Neural crest cell (in vitro differentiated cells): ENCODE data around the gene EXD3. TPM values are rescaled to one million over a fixed set of nuclear protein-coding genes. Genes with fewer than 3 reads are reported as not detected.

Experiments used
- DNase-seq: peaks from one replicate; pipeline ENCODE4 v3.0.0; 2021; ENCODE audit warnings: low read depth, mixed read lengths, low spot score
- H3K27ac Mint-ChIP-seq: one replicate; pipeline ENCODE4 v1.8.0; 2021; ENCODE audit warnings: mild to moderate bottlenecking, mixed read lengths; ENCODE audit not compliant: unreplicated experiment
- H3K27me3 Mint-ChIP-seq: 2 replicates; pipeline ENCODE4 v1.8.0; 2021; ENCODE audit warnings: low read depth, mild to moderate bottlenecking, mixed read lengths
- H3K36me3 Mint-ChIP-seq: 2 replicates; pipeline ENCODE4 v1.8.0; 2021; ENCODE audit warnings: low read depth, mild to moderate bottlenecking, mixed read lengths
- H3K4me1 Mint-ChIP-seq: 2 replicates; pipeline ENCODE4 v1.8.0; 2021; ENCODE audit warnings: mixed read lengths
- H3K4me3 Mint-ChIP-seq: one replicate; pipeline ENCODE4 v1.8.0; 2021; ENCODE audit warnings: mild to moderate bottlenecking, mixed read lengths
- H3K9me3 Mint-ChIP-seq: 2 replicates; pipeline ENCODE4 v1.8.0; 2021; ENCODE audit warnings: mixed read lengths
- CTCF ChIP-seq: fragments of 200-600 bp; sonication (generic); conservative IDR thresholded peaks from 2 replicates; pipeline ENCODE4 v1.5.0; 2021; ENCODE audit warnings: antibody characterized with exemption, mild to moderate bottlenecking
- total RNA-seq: library from RNA; stranded (reverse); gene quantifications from 2 replicates; pipeline ENCODE4 v1.2.1, GENCODE V29; 2021

Gene EXD3
- total RNA-seq, 1 donor from 2014 or later = 15.1 TPM

- no peaks in the 10 kb centered on the region for H3K9me3 Mint-ChIP-seq
- peaks cover 18% of the 10 kb centered on the region for H3K27me3 Mint-ChIP-seq
- H3K36me3 Mint-ChIP-seq = peaks cover 4% of the 10 kb centered on the region
- H3K4me1 Mint-ChIP-seq = peaks cover 37% of the 10 kb centered on the region
- DNase-seq = no peak
- no peak for TF ChIP-seq CTCF
- no peak overlapping the region for H3K27ac Mint-ChIP-seq
- H3K4me3 Mint-ChIP-seq = peak overlapping the region; percentile 64
These were observed 119.0 kb downstream of the EXD3 start for GRCh38 chr9:137303893-137304382.

- Mint-ChIP-seq H3K27me3 (peaks cover 20% of the 10 kb centered on the region), H3K9me3 (no peaks in the 10 kb centered on the region), H3K4me1 (peaks cover 40% of the 10 kb centered on the region), H3K4me3 (peak overlapping the region; percentile 64), H3K36me3 (peaks cover 4% of the 10 kb centered on the region), H3K27ac (peak overlapping the region; percentile 43)
- DNase-seq = no peak
- TF ChIP-seq CTCF = no peak
These were observed 119.6 kb downstream of the EXD3 start for GRCh38 chr9:137303151-137303892.

- peak; percentile 73 for DNase-seq
- H3K27me3 Mint-ChIP-seq = peaks cover 20% of the 10 kb centered on the region
- no peaks in the 10 kb centered on the region for H3K9me3 Mint-ChIP-seq
- H3K4me1 Mint-ChIP-seq = peaks cover 40% of the 10 kb centered on the region
- H3K4me3 Mint-ChIP-seq = peak overlapping the region; percentile 64
- H3K36me3 Mint-ChIP-seq = peaks cover 4% of the 10 kb centered on the region
- TF ChIP-seq CTCF = peak; percentile 79
- no peak overlapping the region for H3K27ac Mint-ChIP-seq
These were observed 120.4 kb downstream of the EXD3 start for GRCh38 chr9:137302449-137303150.

GRCh38 chr9:137302118-137302448 is 120.9 kb downstream of the EXD3 start, which contains the start of gene NRARP:
TSS of gene NRARP (minus strand) at chr9:137302271. CDS start at chr9:137301928, 343 bp downstream.
- Mint-ChIP-seq H3K36me3 (peaks cover 4% of the 10 kb centered on the region), H3K27me3 (peaks cover 24% of the 10 kb centered on the region), H3K4me3 (peak within 1 kb of the TSS; percentile 97), H3K4me1 (peaks cover 44% of the 10 kb centered on the region), H3K9me3 (no peaks in the 10 kb centered on the region), H3K27ac (peak within 1 kb of the TSS; percentile 92)
- DNase-seq = peak; percentile 85
- no peak for TF ChIP-seq CTCF

- Mint-ChIP-seq H3K36me3 (peaks cover 4% of the 10 kb centered on the region), H3K4me3 (peak overlapping the region; percentile 97), H3K27me3 (peaks cover 29% of the 10 kb centered on the region), H3K27ac (peak overlapping the region; percentile 92), H3K9me3 (no peaks in the 10 kb centered on the region), H3K4me1 (peaks cover 52% of the 10 kb centered on the region)
- TF ChIP-seq CTCF = peak; percentile 43
- DNase-seq = no peak
These were observed 121.6 kb downstream of the EXD3 start for GRCh38 chr9:137301081-137301947.
